OCI-LY1 (cell line): ENCODE results near the gene CCDC57.

Experiments used
- H2AFZ ChIP-seq: fragments of 200-600 bp; sonication (generic), shearing (Covaris generic); 2 replicates; pipeline ENCODE4 v1.6.0; 2014; ENCODE audit warnings: antibody characterized with exemption, mild to moderate bottlenecking, low read length
- H3F3A ChIP-seq: fragments of 200-600 bp; sonication (generic), shearing (Covaris generic); 2 replicates; pipeline ENCODE4 v1.6.0; 2014; ENCODE audit warnings: mild to moderate bottlenecking, antibody characterized with exemption, low read length, moderate library complexity; ENCODE audit not compliant: insufficient read depth
- H3K27ac ChIP-seq: fragments of 200-600 bp; sonication (generic); 2 replicates; pipeline ENCODE4 v1.5.1; 2014; ENCODE audit warnings: low read length, mixed run types, mild to moderate bottlenecking, low read depth; ENCODE audit not compliant: poor library complexity, severe bottlenecking
- H3K27me3 ChIP-seq: fragments of 200-600 bp; sonication (generic); 2 replicates; pipeline ENCODE4 v1.6.0; 2014; ENCODE audit warnings: antibody characterized with exemption, mild to moderate bottlenecking, low read length, moderate library complexity; ENCODE audit not compliant: insufficient read depth
- H3K36me3 ChIP-seq: fragments of 200-600 bp; sonication (generic); 2 replicates; pipeline ENCODE4 v1.6.1; 2014; ENCODE audit warnings: mild to moderate bottlenecking, antibody characterized with exemption, low read length, moderate library complexity, mixed read lengths; ENCODE audit not compliant: insufficient read depth
- H3K4me1 ChIP-seq: fragments of 200-600 bp; sonication (generic); 2 replicates; pipeline ENCODE4 v1.5.1; 2014; ENCODE audit warnings: mild to moderate bottlenecking, low read length, moderate library complexity; ENCODE audit not compliant: insufficient read depth, severe bottlenecking
- H3K4me2 ChIP-seq: fragments of 200-600 bp; sonication (generic), shearing (Covaris generic); 2 replicates; pipeline ENCODE4 v1.6.1; 2014; ENCODE audit warnings: low read length
- H3K4me3 ChIP-seq: fragments of 200-600 bp; sonication (generic); 2 replicates; pipeline ENCODE4 v1.5.1; 2014; ENCODE audit warnings: low read length, low read depth, mild to moderate bottlenecking, mixed read lengths; ENCODE audit not compliant: poor library complexity, severe bottlenecking
- H3K79me2 ChIP-seq: fragments of 200-600 bp; shearing (Covaris generic); 2 replicates; pipeline ENCODE4 v1.6.1; 2016; ENCODE audit warnings: mixed run types, low read length, mixed read lengths; ENCODE audit not compliant: insufficient read depth
- H3K9ac ChIP-seq: fragments of 200-600 bp; sonication (generic), shearing (Covaris generic); 2 replicates; pipeline ENCODE4 v1.6.1; 2014; ENCODE audit warnings: mild to moderate bottlenecking, low read length, mixed read lengths
- H3K9me2 ChIP-seq: fragments of 200-600 bp; sonication (generic), shearing (Covaris generic); 2 replicates; pipeline ENCODE4 v1.6.1; 2014; ENCODE audit warnings: low read depth, mild to moderate bottlenecking, low read length, mixed read lengths
- H3K9me3 ChIP-seq: fragments of 200-600 bp; shearing (Covaris generic); 2 replicates; pipeline ENCODE4 v1.6.1; 2014; ENCODE audit warnings: low read length, mixed read lengths
- H4K20me1 ChIP-seq: fragments of 200-600 bp; sonication (generic), shearing (Covaris generic); 2 replicates; pipeline ENCODE4 v1.6.0; 2016; ENCODE audit warnings: mild to moderate bottlenecking, low read length; ENCODE audit not compliant: insufficient read depth
- CTCF ChIP-seq: fragments of 200-600 bp; sonication (generic), shearing (Covaris generic); IDR thresholded peaks from 2 replicates; pipeline ENCODE4 v1.5.1; 2017; ENCODE audit warnings: mild to moderate bottlenecking, antibody characterized with exemption, low read length, moderate library complexity, mixed read lengths
- EZH2 ChIP-seq: fragments of 200-600 bp; sonication (generic), shearing (Covaris generic); IDR thresholded peaks from 2 replicates; pipeline ENCODE4 v1.8.0; 2017; ENCODE audit warnings: borderline replicate concordance, mixed run types, mild to moderate bottlenecking, antibody characterized with exemption, low read length, moderate library complexity, mixed read lengths

The CCDC57 gene

GRCh38 chr17:82179412-82179811, 33.2 kb downstream of the CCDC57 start:
- peaks cover 3% of the 10 kb centered on the region; the same call in 1 of the 2 replicates for H3K27me3 ChIP-seq
- no peak overlapping the region for H3K4me3 ChIP-seq
- H3K9ac ChIP-seq: no peak overlapping the region
- no peak overlapping the region for H2AFZ ChIP-seq
- TF ChIP-seq CTCF: no peak
- TF ChIP-seq EZH2: no peak
- no peaks in the 10 kb centered on the region for H3K9me2 ChIP-seq
- H3F3A ChIP-seq: no peaks in the 10 kb centered on the region
- no peaks in the 10 kb centered on the region for H4K20me1 ChIP-seq
- no peaks in the 10 kb centered on the region for H3K4me1 ChIP-seq
- no peaks in the 10 kb centered on the region for H3K36me3 ChIP-seq
- H3K27ac ChIP-seq: no peak overlapping the region
- H3K79me2 ChIP-seq: no peaks in the 10 kb centered on the region
- H3K9me3 ChIP-seq: no peaks in the 10 kb centered on the region
- no peak overlapping the region for H3K4me2 ChIP-seq

GRCh38 chr17:82178499-82179261, 34.0 kb downstream of the CCDC57 start:
- no peaks in the 10 kb centered on the region for H3K79me2 ChIP-seq
- H3K9ac ChIP-seq: no peak overlapping the region
- H2AFZ ChIP-seq: no peak overlapping the region
- H3K4me2 ChIP-seq: no peak overlapping the region
- no peaks in the 10 kb centered on the region for H3K36me3 ChIP-seq
- H3K27ac ChIP-seq: no peak overlapping the region
- H3K9me2 ChIP-seq: no peaks in the 10 kb centered on the region
- no peak overlapping the region for H3K4me3 ChIP-seq
- H3K4me1 ChIP-seq: no peaks in the 10 kb centered on the region
- H3K9me3 ChIP-seq: no peaks in the 10 kb centered on the region
- peaks cover 3% of the 10 kb centered on the region; the same call in 1 of the 2 replicates for H3K27me3 ChIP-seq
- no peaks in the 10 kb centered on the region for H3F3A ChIP-seq
- no peaks in the 10 kb centered on the region for H4K20me1 ChIP-seq
- no peak for TF ChIP-seq CTCF

- Histone ChIP-seq H3K79me2 (no peaks in the 10 kb centered on the region), H3K9ac (no peak overlapping the region), H3K4me3 (no peak overlapping the region), H3K4me2 (no peak overlapping the region), H4K20me1 (no peaks in the 10 kb centered on the region), H3K9me3 (no peaks in the 10 kb centered on the region), H3K4me1 (no peaks in the 10 kb centered on the region), H3F3A (no peaks in the 10 kb centered on the region), H2AFZ (no peak overlapping the region), H3K36me3 (no peaks in the 10 kb centered on the region), H3K9me2 (no peaks in the 10 kb centered on the region), H3K27ac (no peak overlapping the region), H3K27me3 (peaks cover 3% of the 10 kb centered on the region; the same call in 1 of the 2 replicates)
- TF ChIP-seq CTCF (no peak), EZH2 (no peak)
Measured at GRCh38 chr17:82177761-82178498, 34.7 kb downstream of the CCDC57 start.
